Panc1 (cell line): ENCODE results near the gene GMPPA.

Experiments
- POLR2AphosphoS5 ChIP-seq: IDR thresholded peaks from 2 replicates; pipeline ENCODE4 v1.6.1; 2012; ENCODE audit warnings: mild to moderate bottlenecking, low read depth, low read length, moderate library complexity
- SIN3A ChIP-seq: IDR thresholded peaks from 2 replicates; pipeline ENCODE4 v1.6.1; 2012; ENCODE audit warnings: low read depth, mild to moderate bottlenecking, low read length, moderate library complexity, borderline replicate concordance; ENCODE audit not compliant: insufficient read depth
- TCF7L2 ChIP-seq: IDR thresholded peaks from 2 replicates; pipeline ENCODE4 v1.6.1; 2011; ENCODE audit warnings: mild to moderate bottlenecking, low read depth, low read length, inconsistent platforms
- TF ChIP-seq, protein P1 (sequence below): fragments of 450-650 bp; IDR thresholded peaks from 2 replicates; pipeline ENCODE4 v1.5.1; 2017; ENCODE audit warnings: mild to moderate bottlenecking
- TF ChIP-seq, protein P2 (sequence below), 2 experiments: IDR thresholded peaks; 2 replicates each; pipeline ENCODE4 v1.6.1; 2011 to 2012; ENCODE audit warnings: low read depth in 2 of 2, control low read depth in 1 of 2, low read length in 1 of 2, mild to moderate bottlenecking in 1 of 2, moderate library complexity in 1 of 2; ENCODE audit not compliant: insufficient read depth in 1 of 2

DNA sequence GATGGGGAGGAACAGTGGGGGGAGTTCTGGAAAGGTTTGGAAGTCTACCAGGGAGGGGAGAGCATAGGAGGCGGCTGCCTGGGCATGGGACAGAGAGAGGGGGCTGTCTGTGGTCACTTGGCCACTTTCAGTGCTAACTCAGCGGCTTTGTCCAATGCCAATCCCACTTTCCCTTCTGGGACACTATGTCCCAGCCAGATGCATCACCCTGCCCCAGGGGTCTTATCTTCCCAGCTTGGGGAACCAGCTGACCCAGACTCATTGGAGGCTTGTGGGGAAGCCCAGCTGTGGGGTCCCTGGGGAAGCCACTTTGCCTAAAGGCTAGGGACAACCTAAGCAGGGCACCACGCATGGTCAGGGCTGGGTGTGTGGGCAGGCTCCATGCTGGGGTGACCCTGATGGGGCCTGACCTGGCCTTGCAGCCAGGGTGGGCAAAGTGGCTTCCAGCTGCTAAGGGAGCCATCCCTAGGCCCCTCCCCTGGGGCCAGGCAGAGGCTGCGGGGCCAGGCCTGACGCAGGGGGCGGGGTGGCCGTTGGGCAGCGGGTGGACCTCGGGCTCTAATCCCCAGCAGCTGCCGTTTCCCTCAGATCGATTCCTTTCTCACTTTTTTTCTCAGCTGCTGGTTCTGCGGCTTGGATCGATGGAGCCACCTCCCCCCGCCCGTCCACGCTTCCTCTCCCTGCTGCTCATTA, 14.0 kb downstream of the GMPPA start:
- TF ChIP-seq, protein P1, sequence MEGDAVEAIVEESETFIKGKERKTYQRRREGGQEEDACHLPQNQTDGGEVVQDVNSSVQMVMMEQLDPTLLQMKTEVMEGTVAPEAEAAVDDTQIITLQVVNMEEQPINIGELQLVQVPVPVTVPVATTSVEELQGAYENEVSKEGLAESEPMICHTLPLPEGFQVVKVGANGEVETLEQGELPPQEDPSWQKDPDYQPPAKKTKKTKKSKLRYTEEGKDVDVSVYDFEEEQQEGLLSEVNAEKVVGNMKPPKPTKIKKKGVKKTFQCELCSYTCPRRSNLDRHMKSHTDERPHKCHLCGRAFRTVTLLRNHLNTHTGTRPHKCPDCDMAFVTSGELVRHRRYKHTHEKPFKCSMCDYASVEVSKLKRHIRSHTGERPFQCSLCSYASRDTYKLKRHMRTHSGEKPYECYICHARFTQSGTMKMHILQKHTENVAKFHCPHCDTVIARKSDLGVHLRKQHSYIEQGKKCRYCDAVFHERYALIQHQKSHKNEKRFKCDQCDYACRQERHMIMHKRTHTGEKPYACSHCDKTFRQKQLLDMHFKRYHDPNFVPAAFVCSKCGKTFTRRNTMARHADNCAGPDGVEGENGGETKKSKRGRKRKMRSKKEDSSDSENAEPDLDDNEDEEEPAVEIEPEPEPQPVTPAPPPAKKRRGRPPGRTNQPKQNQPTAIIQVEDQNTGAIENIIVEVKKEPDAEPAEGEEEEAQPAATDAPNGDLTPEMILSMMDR: no peak
- TF ChIP-seq, protein P2, sequence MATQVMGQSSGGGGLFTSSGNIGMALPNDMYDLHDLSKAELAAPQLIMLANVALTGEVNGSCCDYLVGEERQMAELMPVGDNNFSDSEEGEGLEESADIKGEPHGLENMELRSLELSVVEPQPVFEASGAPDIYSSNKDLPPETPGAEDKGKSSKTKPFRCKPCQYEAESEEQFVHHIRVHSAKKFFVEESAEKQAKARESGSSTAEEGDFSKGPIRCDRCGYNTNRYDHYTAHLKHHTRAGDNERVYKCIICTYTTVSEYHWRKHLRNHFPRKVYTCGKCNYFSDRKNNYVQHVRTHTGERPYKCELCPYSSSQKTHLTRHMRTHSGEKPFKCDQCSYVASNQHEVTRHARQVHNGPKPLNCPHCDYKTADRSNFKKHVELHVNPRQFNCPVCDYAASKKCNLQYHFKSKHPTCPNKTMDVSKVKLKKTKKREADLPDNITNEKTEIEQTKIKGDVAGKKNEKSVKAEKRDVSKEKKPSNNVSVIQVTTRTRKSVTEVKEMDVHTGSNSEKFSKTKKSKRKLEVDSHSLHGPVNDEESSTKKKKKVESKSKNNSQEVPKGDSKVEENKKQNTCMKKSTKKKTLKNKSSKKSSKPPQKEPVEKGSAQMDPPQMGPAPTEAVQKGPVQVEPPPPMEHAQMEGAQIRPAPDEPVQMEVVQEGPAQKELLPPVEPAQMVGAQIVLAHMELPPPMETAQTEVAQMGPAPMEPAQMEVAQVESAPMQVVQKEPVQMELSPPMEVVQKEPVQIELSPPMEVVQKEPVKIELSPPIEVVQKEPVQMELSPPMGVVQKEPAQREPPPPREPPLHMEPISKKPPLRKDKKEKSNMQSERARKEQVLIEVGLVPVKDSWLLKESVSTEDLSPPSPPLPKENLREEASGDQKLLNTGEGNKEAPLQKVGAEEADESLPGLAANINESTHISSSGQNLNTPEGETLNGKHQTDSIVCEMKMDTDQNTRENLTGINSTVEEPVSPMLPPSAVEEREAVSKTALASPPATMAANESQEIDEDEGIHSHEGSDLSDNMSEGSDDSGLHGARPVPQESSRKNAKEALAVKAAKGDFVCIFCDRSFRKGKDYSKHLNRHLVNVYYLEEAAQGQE (IDR thresholded peaks at IDR 0.05; ENCODE audit: insufficient read depth in 1 of 2, low read depth in 2 of 2, low read length in 1 of 2): no peak
- TF ChIP-seq POLR2AphosphoS5 (no peak), SIN3A (no peak), TCF7L2 (no peak)
